ENCODE measurements around the gene CGB8. TPM values are rescaled to one million over a fixed set of nuclear protein-coding genes. Genes with fewer than 3 reads are reported as not detected.
A peak's percentile ranks its signal among the peaks of the same experiment; 100 is the strongest.
"Not testable (repeated sequence)": the region's sequence is repeated elsewhere in the genome, so short reads cannot be mapped to it uniquely, and the experiment has no call there.

Gene CGB8
- total and polyA plus RNA-seq, 4 donors, result not detected

DNA sequence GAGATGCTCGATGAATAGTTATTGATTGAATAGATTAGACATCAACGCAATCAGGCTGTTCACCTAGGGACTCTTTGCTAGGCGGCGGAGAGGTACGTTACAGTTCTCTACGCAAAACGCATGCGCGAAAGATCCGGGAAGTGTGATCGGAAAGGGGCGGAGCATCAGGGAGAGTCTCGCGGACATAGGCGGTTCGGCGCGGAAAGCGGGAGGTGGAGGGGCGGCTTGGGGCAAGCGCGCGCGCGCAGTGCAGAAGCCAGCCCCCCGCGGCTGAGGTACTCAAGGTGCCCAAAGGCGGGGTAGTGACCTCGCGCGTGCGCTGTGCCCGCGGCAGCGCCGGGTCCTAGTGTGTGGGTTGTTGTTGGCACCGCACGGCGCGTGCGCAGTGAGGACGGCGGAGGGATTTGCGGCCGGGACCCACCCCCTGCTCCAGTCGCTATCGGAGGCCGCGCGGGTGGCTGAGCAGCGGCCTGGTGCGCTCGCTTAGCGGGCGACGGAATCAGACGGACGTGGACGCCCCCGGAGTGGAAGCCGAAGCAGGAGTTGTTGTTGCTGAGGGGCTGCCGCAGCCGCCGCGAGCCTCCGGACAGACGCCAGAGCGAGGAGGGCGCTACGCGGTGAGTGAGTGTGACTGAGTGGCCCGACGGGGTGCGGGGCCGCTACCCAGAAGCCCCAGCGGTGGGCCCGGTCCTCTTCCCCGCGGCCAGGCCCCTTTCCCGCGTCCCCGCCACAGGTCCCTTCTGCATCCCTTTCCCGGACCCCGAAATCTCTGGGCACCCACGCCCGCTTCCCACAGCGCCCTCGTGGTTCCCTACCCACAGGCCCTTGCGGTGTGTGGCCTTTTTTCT lies 36.3 kb upstream of the CGB8 start, which contains the start of gene SNRNP70:
SNRNP70 (plus strand) TSS at position 432 of the 848 bp plus-strand sequence. CDS start 964 bp downstream, outside the sequence.
- DNase-seq (peak; percentile 100), ATAC-seq (ENCODE audit: low FRiP score) (peak; percentile 99)
- Histone ChIP-seq H3K27me3 (ENCODE audit: control insufficient read depth in 1 of 2, insufficient read depth in 2 of 2, low read length in 1 of 2) (no peaks in the 10 kb centered on the region), H3K36me3 (ENCODE audit: control insufficient read depth in 1 of 2, insufficient read depth in 2 of 2, low read length in 1 of 2) (peaks cover 2 to 3% of the 10 kb centered on the region in 2 donors), H3K27ac (ENCODE audit: low read depth in 1 of 2, low read length in 2 of 2) (peak within 1 kb of the TSS in 1 of 2 donors; percentile 58), H3K4me1 (ENCODE audit: control insufficient read depth in 1 of 2, insufficient read depth in 2 of 2, low read length in 2 of 2) (no peaks in the 10 kb centered on the region), H3K4me3 (ENCODE audit: low read length in 2 of 2) (peak within 1 kb of the TSS; percentile 24 to 65), H3K9me3 (ENCODE audit: control insufficient read depth, low read length) (no peaks in the 10 kb centered on the region)
- intact Hi-C loops (cut with DNase I), result no loop called here
- 0 to 1% methylated on average over 57 to 89 of the region's 89 CpGs for WGBS, 2 donors

GRCh38 chr19:49084206-49085019 lies 35.5 kb upstream of the CGB8 start:
- peak overlapping the region in 1 of 2 donors; percentile 58 for H3K27ac ChIP-seq (ENCODE audit: low read depth in 1 of 2, low read length in 2 of 2)
- intact Hi-C loops (cut with DNase I), result no loop called here
- no peaks in the 10 kb centered on the region for H3K9me3 ChIP-seq (ENCODE audit: control insufficient read depth, low read length)
- 67 to 70% methylated on average over 26 of the region's 26 CpGs for WGBS, 2 donors
- no peaks in the 10 kb centered on the region for H3K27me3 ChIP-seq (ENCODE audit: control insufficient read depth in 1 of 2, insufficient read depth in 2 of 2, low read length in 1 of 2)
- H3K36me3 ChIP-seq (ENCODE audit: control insufficient read depth in 1 of 2, insufficient read depth in 2 of 2, low read length in 1 of 2), result peaks cover 2% of the 10 kb centered on the region in 2 donors
- no peaks in the 10 kb centered on the region for H3K4me1 ChIP-seq (ENCODE audit: control insufficient read depth in 1 of 2, insufficient read depth in 2 of 2, low read length in 2 of 2)
- ATAC-seq (ENCODE audit: low FRiP score), result no peak
- no peak overlapping the region for H3K4me3 ChIP-seq (ENCODE audit: low read length in 2 of 2)
- DNase-seq, result no peak

DNA sequence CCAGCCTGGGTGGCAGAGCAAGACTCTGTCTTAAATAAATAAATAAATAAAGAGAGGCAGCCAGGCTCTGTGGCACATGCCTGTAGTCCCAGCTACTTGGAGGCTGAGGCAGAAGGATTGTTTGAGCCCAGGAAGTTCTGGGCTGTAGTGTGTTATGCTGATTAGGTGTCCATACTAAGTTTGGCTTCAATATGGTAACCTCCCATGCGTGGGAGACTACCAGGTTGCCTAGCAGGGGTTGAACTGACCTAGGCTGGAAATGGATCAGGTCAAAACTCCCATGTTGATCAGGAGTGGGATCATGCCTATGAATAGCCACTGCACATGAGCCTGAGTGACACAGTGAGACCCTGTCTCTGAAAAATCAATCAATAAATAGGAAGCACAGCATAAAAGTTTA lies 32.4 kb upstream of the CGB8 start:
- H3K36me3 ChIP-seq (ENCODE audit: control insufficient read depth in 1 of 2, insufficient read depth in 2 of 2, low read length in 1 of 2), result no peaks in the 10 kb centered on the region

GRCh38 chr19:49080392-49080791 lies 31.5 kb upstream of the CGB8 start:
- Histone ChIP-seq H3K4me1 (ENCODE audit: control insufficient read depth in 1 of 2, insufficient read depth in 2 of 2, low read length in 2 of 2) (no peaks in the 10 kb centered on the region), H3K36me3 (ENCODE audit: control insufficient read depth in 1 of 2, insufficient read depth in 2 of 2, low read length in 1 of 2) (no peaks in the 10 kb centered on the region), H3K4me3 (ENCODE audit: low read length in 2 of 2) (no peak overlapping the region), H3K27ac (ENCODE audit: low read depth in 1 of 2, low read length in 2 of 2) (no peak overlapping the region), H3K27me3 (ENCODE audit: control insufficient read depth in 1 of 2, insufficient read depth in 2 of 2, low read length in 1 of 2) (no peaks in the 10 kb centered on the region), H3K9me3 (ENCODE audit: control insufficient read depth, low read length) (no peaks in the 10 kb centered on the region)
- no peak for ATAC-seq (ENCODE audit: low FRiP score)
- 77 to 90% methylated on average over 4 of the region's 4 CpGs for WGBS, 2 donors
- intact Hi-C loops (cut with DNase I), result no loop called here
- no peak for DNase-seq

More for the DNA sequence above, 32.4 kb upstream of the CGB8 start:
- Histone ChIP-seq H3K4me1 (ENCODE audit: control insufficient read depth in 1 of 2, insufficient read depth in 2 of 2, low read length in 2 of 2) (no peaks in the 10 kb centered on the region), H3K4me3 (ENCODE audit: low read length in 2 of 2) (no peak overlapping the region), H3K27me3 (ENCODE audit: control insufficient read depth in 1 of 2, insufficient read depth in 2 of 2, low read length in 1 of 2) (no peaks in the 10 kb centered on the region), H3K9me3 (ENCODE audit: control insufficient read depth, low read length) (no peaks in the 10 kb centered on the region), H3K27ac (ENCODE audit: low read depth in 1 of 2, low read length in 2 of 2) (no peak overlapping the region)
- 77 to 84% methylated on average over 1 of the region's 1 CpG for WGBS, 2 donors
- DNase-seq (no peak), ATAC-seq (ENCODE audit: low FRiP score) (no peak)
- intact Hi-C loops (cut with DNase I), result no loop called here

GRCh38 chr19:49074869-49075268 lies 26.0 kb upstream of the CGB8 start:
- H3K27ac ChIP-seq (ENCODE audit: low read depth in 1 of 2, low read length in 2 of 2); H3K9me3 ChIP-seq (ENCODE audit: control insufficient read depth, low read length); ATAC-seq (ENCODE audit: low FRiP score); H3K4me1 ChIP-seq (ENCODE audit: control insufficient read depth in 1 of 2, insufficient read depth in 2 of 2, low read length in 2 of 2); H3K4me3 ChIP-seq (ENCODE audit: low read length in 2 of 2); intact Hi-C loops (cut with DNase I); H3K36me3 ChIP-seq (ENCODE audit: control insufficient read depth in 1 of 2, insufficient read depth in 2 of 2, low read length in 1 of 2); H3K27me3 ChIP-seq (ENCODE audit: control insufficient read depth in 1 of 2, insufficient read depth in 2 of 2, low read length in 1 of 2): not testable (repeated sequence)
- WGBS, 2 donors, result 13 to 15% methylated on average over 7 to 8 of the region's 9 CpGs
- peak; percentile 85 to 89 for DNase-seq

DNA sequence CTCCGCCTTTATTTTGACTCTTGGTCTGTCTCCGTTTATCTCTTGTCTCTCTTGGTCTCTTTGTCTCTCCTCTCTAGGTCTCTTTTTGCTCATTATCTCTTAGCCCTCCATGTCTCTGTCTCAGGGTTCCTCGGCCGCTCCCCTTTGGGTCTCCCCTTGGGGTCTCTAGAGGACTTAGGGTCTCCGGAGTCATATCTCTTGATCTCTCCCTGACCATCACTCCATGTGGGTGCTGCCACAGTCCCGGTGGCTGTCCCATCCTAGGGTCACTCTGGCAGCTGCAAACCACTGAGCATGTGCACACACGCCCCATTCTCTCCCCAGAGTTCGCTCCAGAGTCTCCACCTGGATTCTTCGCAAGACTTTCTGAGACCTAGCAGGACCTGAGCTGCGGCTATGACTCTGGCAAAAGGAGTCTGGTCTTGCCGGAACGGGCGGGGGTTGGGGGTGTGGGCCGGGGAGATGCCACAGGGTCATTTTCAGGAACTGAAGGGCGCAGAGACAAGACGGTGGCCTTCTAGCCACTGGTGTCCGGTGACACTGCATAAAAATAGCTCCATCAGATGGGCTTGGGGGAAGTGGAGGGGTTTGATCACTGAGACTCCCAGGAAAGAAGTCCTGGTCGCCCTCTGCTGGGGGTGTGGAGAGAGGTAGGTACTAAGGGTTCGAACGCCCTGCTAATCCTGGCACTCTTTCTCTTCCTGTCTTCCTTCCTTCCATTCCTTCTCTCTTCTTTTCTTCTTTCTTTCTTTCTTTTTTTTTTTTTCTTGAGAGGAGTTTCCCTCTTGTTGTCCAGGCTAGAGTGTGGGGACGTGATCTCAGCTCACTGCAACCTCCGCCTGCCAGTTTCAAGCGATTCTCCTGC lies 24.8 kb upstream of the CGB8 start:
- no peaks in the 10 kb centered on the region for H3K36me3 ChIP-seq (ENCODE audit: control insufficient read depth in 1 of 2, insufficient read depth in 2 of 2, low read length in 1 of 2)
- no peaks in the 10 kb centered on the region for H3K27me3 ChIP-seq (ENCODE audit: control insufficient read depth in 1 of 2, insufficient read depth in 2 of 2, low read length in 1 of 2)
- H3K27ac ChIP-seq (ENCODE audit: low read depth in 1 of 2, low read length in 2 of 2), result no peak overlapping the region
- no peaks in the 10 kb centered on the region for H3K9me3 ChIP-seq (ENCODE audit: control insufficient read depth, low read length)
- H3K4me1 ChIP-seq (ENCODE audit: control insufficient read depth in 1 of 2, insufficient read depth in 2 of 2, low read length in 2 of 2), result no peaks in the 10 kb centered on the region
- intact Hi-C loops (cut with DNase I), result no loop called here
- H3K4me3 ChIP-seq (ENCODE audit: low read length in 2 of 2), result no peak overlapping the region
- WGBS, 2 donors, result 61 to 65% methylated on average over 23 of the region's 23 CpGs
- ATAC-seq (ENCODE audit: low FRiP score) (peak; percentile 19), DNase-seq (no peak)

GRCh38 chr19:49071860-49072547 lies 23.1 kb upstream of the CGB8 start:
- no peak overlapping the region for H3K4me3 ChIP-seq (ENCODE audit: low read length in 2 of 2)
- H3K27me3 ChIP-seq (ENCODE audit: control insufficient read depth in 1 of 2, insufficient read depth in 2 of 2, low read length in 1 of 2), result no peaks in the 10 kb centered on the region
- H3K4me1 ChIP-seq (ENCODE audit: control insufficient read depth in 1 of 2, insufficient read depth in 2 of 2, low read length in 2 of 2), result no peaks in the 10 kb centered on the region
- no peak overlapping the region for H3K27ac ChIP-seq (ENCODE audit: low read depth in 1 of 2, low read length in 2 of 2)
- no peaks in the 10 kb centered on the region for H3K36me3 ChIP-seq (ENCODE audit: control insufficient read depth in 1 of 2, insufficient read depth in 2 of 2, low read length in 1 of 2)
- DNase-seq, result no peak
- H3K9me3 ChIP-seq (ENCODE audit: control insufficient read depth, low read length), result no peaks in the 10 kb centered on the region
- no peak for ATAC-seq (ENCODE audit: low FRiP score)
- 3% methylated on average over 84 to 93 of the region's 93 CpGs for WGBS, 2 donors
- intact Hi-C loops (cut with DNase I), result no loop called here

DNA sequence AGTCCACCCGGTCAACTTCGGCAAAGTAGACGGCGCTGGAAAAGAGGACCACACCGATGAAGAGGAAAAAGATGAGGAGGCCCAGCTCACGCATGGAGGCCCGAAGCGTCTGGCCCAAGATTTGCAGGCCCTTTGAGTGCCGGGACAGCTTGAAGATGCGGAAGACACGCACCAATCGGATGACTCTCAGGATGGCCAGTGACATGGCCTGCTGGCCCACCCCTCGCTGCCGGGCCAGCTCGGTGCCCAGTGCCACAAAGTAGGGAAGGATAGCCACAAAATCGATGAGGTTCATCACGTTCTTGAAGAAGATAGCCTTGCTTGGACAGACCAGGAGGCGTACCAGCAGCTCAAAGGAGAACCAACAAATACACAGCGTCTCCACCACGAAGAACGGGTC lies 21.5 kb upstream of the CGB8 start:
- H3K4me3 ChIP-seq (ENCODE audit: low read length in 2 of 2), result no peak overlapping the region
- intact Hi-C loops (cut with DNase I), result no loop called here

More for the DNA sequence above, 21.5 kb upstream of the CGB8 start:
- ATAC-seq (ENCODE audit: low FRiP score), result no peak
- H3K4me1 ChIP-seq (ENCODE audit: control insufficient read depth in 1 of 2, insufficient read depth in 2 of 2, low read length in 2 of 2), result no peaks in the 10 kb centered on the region
- no peaks in the 10 kb centered on the region for H3K36me3 ChIP-seq (ENCODE audit: control insufficient read depth in 1 of 2, insufficient read depth in 2 of 2, low read length in 1 of 2)
- H3K9me3 ChIP-seq (ENCODE audit: control insufficient read depth, low read length), result no peaks in the 10 kb centered on the region
- no peak for DNase-seq
- WGBS, 2 donors, result 96 to 97% methylated on average over 21 of the region's 21 CpGs
- no peaks in the 10 kb centered on the region for H3K27me3 ChIP-seq (ENCODE audit: control insufficient read depth in 1 of 2, insufficient read depth in 2 of 2, low read length in 1 of 2)
- no peak overlapping the region for H3K27ac ChIP-seq (ENCODE audit: low read depth in 1 of 2, low read length in 2 of 2)
